Testis (tissue), 2 donors: ENCODE measurements around the gene TMEM242.

ENCODE experiments used
- POLR2A ChIP-seq: fragments of 450-650 bp; IDR thresholded peaks from one replicate; pipeline ENCODE4 v1.6.1; 2017; ENCODE audit warnings: antibody characterized with exemption, mild to moderate bottlenecking, moderate library complexity
- TF ChIP-seq, protein P1 (sequence below), 3 experiments: fragments of 450-650 bp in 2 of 3; fragments of 200-600 bp in 1 of 3; sonication (generic) in 1 of 3; IDR thresholded peaks; one replicate each; pipeline ENCODE4 v1.5.1; 2016 to 2019; ENCODE audit warnings: antibody characterized with exemption in 3 of 3, mild to moderate bottlenecking in 2 of 3, moderate library complexity in 1 of 3

- TF ChIP-seq, protein P1, sequence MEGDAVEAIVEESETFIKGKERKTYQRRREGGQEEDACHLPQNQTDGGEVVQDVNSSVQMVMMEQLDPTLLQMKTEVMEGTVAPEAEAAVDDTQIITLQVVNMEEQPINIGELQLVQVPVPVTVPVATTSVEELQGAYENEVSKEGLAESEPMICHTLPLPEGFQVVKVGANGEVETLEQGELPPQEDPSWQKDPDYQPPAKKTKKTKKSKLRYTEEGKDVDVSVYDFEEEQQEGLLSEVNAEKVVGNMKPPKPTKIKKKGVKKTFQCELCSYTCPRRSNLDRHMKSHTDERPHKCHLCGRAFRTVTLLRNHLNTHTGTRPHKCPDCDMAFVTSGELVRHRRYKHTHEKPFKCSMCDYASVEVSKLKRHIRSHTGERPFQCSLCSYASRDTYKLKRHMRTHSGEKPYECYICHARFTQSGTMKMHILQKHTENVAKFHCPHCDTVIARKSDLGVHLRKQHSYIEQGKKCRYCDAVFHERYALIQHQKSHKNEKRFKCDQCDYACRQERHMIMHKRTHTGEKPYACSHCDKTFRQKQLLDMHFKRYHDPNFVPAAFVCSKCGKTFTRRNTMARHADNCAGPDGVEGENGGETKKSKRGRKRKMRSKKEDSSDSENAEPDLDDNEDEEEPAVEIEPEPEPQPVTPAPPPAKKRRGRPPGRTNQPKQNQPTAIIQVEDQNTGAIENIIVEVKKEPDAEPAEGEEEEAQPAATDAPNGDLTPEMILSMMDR (IDR thresholded peaks at IDR 0.05), result no peak
- TF ChIP-seq POLR2A, result no peak
Measured at GRCh38 chr6:157370755-157371154, 47.4 kb upstream of the TMEM242 start.
